GM12878 (cell line): Measurements from ENCODE around the gene NKAIN2. TPM values are rescaled to one million over a fixed set of nuclear protein-coding genes. Genes with fewer than 3 reads are reported as not detected.

Experiments
- ATAC-seq: fragments of 200-7000 bp; cut with Tn5 transposase; 3 replicates; pipeline ENCODE4 v1.9.1; 2020; ENCODE audit warnings: mild to moderate bottlenecking, moderate library complexity
- BruUV-seq: library from RNA; stranded (reverse); fragments of 400-500 nt; replicated peaks from 2 replicates; lab custom pipeline; 2021; lab: Mats Ljungman, UMichigan
- CTCF ChIA-PET: fragments of 300-600 bp; sonication (Branson Sonifier 250); formaldehyde crosslinking; extraction: SDS; loops from one replicate; lab custom pipeline; 2021; ENCODE audit warnings: inconsistent platforms; lab: Yijun Ruan, JAX
- POLR2A ChIA-PET: fragments of 350-600 bp; formaldehyde crosslinking; extraction: SDS; loops from one replicate; lab custom pipeline; 2021; ENCODE audit warnings: inconsistent platforms; lab: Charles Lee
- RAD21 ChIA-PET: fragments of 300-600 bp; sonication (Branson Sonifier 250); formaldehyde crosslinking; loops from one replicate; lab custom pipeline; 2023; ENCODE audit warnings: antibody characterized with exemption; ENCODE audit not compliant: unreplicated experiment; lab: Charles Lee
- SMC1A ChIA-PET: fragments of 300-600 bp; sonication (Branson Sonifier 250); formaldehyde crosslinking; loops from one replicate; lab custom pipeline; 2023; ENCODE audit not compliant: unreplicated experiment, uncharacterized antibody; lab: Charles Lee
- DNase-seq: peaks from one replicate; pipeline ENCODE4 v3.0.0-alpha.2; 2011; ENCODE audit warnings: low read depth, low spot score
- FAIRE-seq: peaks from 3 replicates; lab custom pipeline; 2011; peaks lifted over from hg19 to GRCh38; lab: Jason Lieb, UNC
- H2AFZ ChIP-seq: 2 replicates; pipeline ENCODE4 v1.6.0; 2011; ENCODE audit warnings: low read depth, low read length, control low read depth; ENCODE audit not compliant: control insufficient read depth
- H3K27ac ChIP-seq: 2 replicates; pipeline ENCODE4 v1.5.1; 2011; ENCODE audit warnings: control low read depth; ENCODE audit not compliant: control insufficient read depth, insufficient read depth
- H3K27me3 ChIP-seq, 2 experiments: replicated peaks in 1 of 2; 2 replicates each; pipeline versions ENCODE4 v1.6.0 to v1.6.1; 2011; ENCODE audit warnings: low read length in 1 of 2; ENCODE audit not compliant: control insufficient read depth in 2 of 2, insufficient read depth in 2 of 2
- H3K36me3 ChIP-seq, 2 experiments: 2 replicates each; pipeline ENCODE4 v1.5.1; 2011; ENCODE audit warnings: low read length in 1 of 2; ENCODE audit not compliant: control insufficient read depth in 2 of 2, insufficient read depth in 2 of 2
- H3K4me1 ChIP-seq: 2 replicates; pipeline ENCODE4 v1.6.1; 2011; ENCODE audit warnings: mild to moderate bottlenecking, low read length, moderate library complexity, mixed read lengths; ENCODE audit not compliant: control insufficient read depth, insufficient read depth
- H3K4me2 ChIP-seq: 2 replicates; pipeline ENCODE4 v1.6.0; 2011; ENCODE audit warnings: control low read depth; ENCODE audit not compliant: control insufficient read depth, insufficient read depth
- H3K4me3 ChIP-seq: fragments of 200-600 bp; sonication (generic); 2 replicates; pipeline ENCODE4 v1.5.1; 2016
- H3K79me2 ChIP-seq: 2 replicates; pipeline ENCODE4 v1.6.0; 2011; ENCODE audit warnings: low read length; ENCODE audit not compliant: control insufficient read depth, insufficient read depth
- H3K9ac ChIP-seq: 2 replicates; pipeline ENCODE4 v1.8.0; 2011; ENCODE audit warnings: low read length, control low read depth, mixed read lengths; ENCODE audit not compliant: control insufficient read depth, insufficient read depth
- H3K9me3 ChIP-seq: replicated peaks from 3 replicates; pipeline ENCODE4 v1.5.1; 2011; ENCODE audit warnings: mild to moderate bottlenecking, low read length; ENCODE audit not compliant: control insufficient read depth, insufficient read depth
- H4K20me1 ChIP-seq: 2 replicates; pipeline ENCODE4 v1.6.0; 2011; ENCODE audit not compliant: control insufficient read depth, insufficient read depth
- CHD2 ChIP-seq: IDR thresholded peaks from 2 replicates; pipeline ENCODE4 v1.6.1; 2011; ENCODE audit warnings: low read depth, low read length, improper control_type of control experiment, borderline replicate concordance
- ETV6 ChIP-seq, 2 experiments: fragments of 450-650 bp in 1 of 2; IDR thresholded peaks in 1 of 2; conservative IDR thresholded peaks in 1 of 2; 2 replicates each; pipeline ENCODE4 v1.6.1; 2014; ENCODE audit warnings: antibody characterized with exemption in 1 of 2, borderline replicate concordance in 1 of 2, low read depth in 1 of 2, mild to moderate bottlenecking in 1 of 2, moderate library complexity in 1 of 2
- FOS ChIP-seq: IDR thresholded peaks from 3 replicates; pipeline ENCODE4 v1.6.1; 2011; ENCODE audit warnings: borderline replicate concordance; ENCODE audit not compliant: insufficient read length; ENCODE audit errors: extremely low read depth
- HSF1 ChIP-seq: fragments of 150-350 bp; IDR thresholded peaks from 2 replicates; pipeline ENCODE4 v1.6.1; 2014; ENCODE audit warnings: mild to moderate bottlenecking, low read depth, low read length
- IKZF1 ChIP-seq: fragments of 450-650 bp; conservative IDR thresholded peaks from 2 replicates; pipeline ENCODE4 v1.6.1; 2017; ENCODE audit warnings: antibody characterized with exemption, mild to moderate bottlenecking
- IKZF2 ChIP-seq, 2 experiments: fragments of 450-650 bp; IDR thresholded peaks; 2 replicates each; pipeline ENCODE4 v1.6.1; 2017; ENCODE audit warnings: mild to moderate bottlenecking in 2 of 2, moderate library complexity in 2 of 2
- MEF2A ChIP-seq: IDR thresholded peaks from 2 replicates; pipeline ENCODE4 v1.6.1; 2011; ENCODE audit warnings: low read depth, mild to moderate bottlenecking, low read length, moderate library complexity; ENCODE audit not compliant: insufficient read depth
- NFIC ChIP-seq: IDR thresholded peaks from 2 replicates; pipeline ENCODE4 v1.6.1; 2012; ENCODE audit warnings: low read depth, mild to moderate bottlenecking, inconsistent platforms, low read length, moderate library complexity
- NR2C1 ChIP-seq: fragments of 450-650 bp; IDR thresholded peaks from 2 replicates; pipeline ENCODE4 v1.6.1; 2017; ENCODE audit warnings: antibody characterized with exemption, mild to moderate bottlenecking, moderate library complexity
- NRF1 ChIP-seq: conservative IDR thresholded peaks from 2 replicates; pipeline ENCODE4 v1.6.1; 2011; ENCODE audit warnings: mild to moderate bottlenecking, low read depth, low read length, improper control_type of control experiment
- SIX5 ChIP-seq: IDR thresholded peaks from 2 replicates; pipeline ENCODE4 v1.6.1; 2011; ENCODE audit warnings: mild to moderate bottlenecking, low read depth, low read length, moderate library complexity; ENCODE audit not compliant: severe bottlenecking
- SREBF2 ChIP-seq: IDR thresholded peaks from 2 replicates; pipeline ENCODE4 v1.6.1; 2012; ENCODE audit warnings: mild to moderate bottlenecking, low read length
- SRF ChIP-seq, 2 experiments: IDR thresholded peaks; 2 replicates each; pipeline ENCODE4 v1.6.1; 2011; ENCODE audit warnings: low read depth in 2 of 2, low read length in 2 of 2, mild to moderate bottlenecking in 1 of 2, moderate library complexity in 1 of 2
- STAT1 ChIP-seq: fragments of 450-650 bp; conservative IDR thresholded peaks from 2 replicates; pipeline ENCODE4 v1.6.1; 2014; ENCODE audit warnings: antibody characterized with exemption, mild to moderate bottlenecking
- TBL1XR1 ChIP-seq: IDR thresholded peaks from 2 replicates; pipeline ENCODE4 v1.6.1; 2012; ENCODE audit warnings: low read depth, low read length, improper control_type of control experiment
- WRNIP1 ChIP-seq: IDR thresholded peaks from 2 replicates; pipeline ENCODE4 v1.6.1; 2011; ENCODE audit warnings: low read depth, low read length, improper control_type of control experiment, borderline replicate concordance
- YBX1 ChIP-seq: fragments of 450-650 bp; IDR thresholded peaks from 2 replicates; pipeline ENCODE4 v1.6.1; 2016; ENCODE audit warnings: antibody characterized with exemption
- YY1 ChIP-seq: IDR thresholded peaks from 2 replicates; pipeline ENCODE4 v1.6.1; 2011; ENCODE audit warnings: low read depth, mild to moderate bottlenecking, low read length
- ZNF592 ChIP-seq: fragments of 450-650 bp; IDR thresholded peaks from 2 replicates; pipeline ENCODE4 v1.6.1; 2017; ENCODE audit warnings: mild to moderate bottlenecking, moderate library complexity
- ZSCAN29 ChIP-seq: fragments of 450-650 bp; IDR thresholded peaks from 2 replicates; pipeline ENCODE4 v1.6.1; 2017; ENCODE audit warnings: mild to moderate bottlenecking, moderate library complexity
- WGBS: methylation state at CpG from one replicate; pipeline ENCODE4 v1.1.6; 2016; ENCODE audit warnings: low lambda C conversion rate; ENCODE audit not compliant: insufficient replicate concordance, insufficient coverage; ENCODE audit errors: missing lambda C conversion rate; 5-methylcytosine and 5-hydroxymethylcytosine counted together
- in situ Hi-C: fragments of 300-500 bp; cut with MboI; formaldehyde crosslinking; loops from 9 replicates; pipeline ENCODE4 v1.14.3; 2018; ENCODE audit warnings: mixed read lengths
- intact Hi-C: fragments of 100-400 bp; cut with micrococcal nuclease; formaldehyde crosslinking; loops from one replicate; pipeline ENCODE4 v1.14.2; 2022; ENCODE audit not compliant: unreplicated experiment
- polyA plus RNA-seq, 11 experiments: library from polyadenylated mRNA; depleted of rRNA in 4 of 11; unstranded in 6 of 11; stranded (reverse) in 5 of 11; fragments of >200 nt; fragmentation: Nextera tagmentation in 4 of 11; fragmentation: Illumina TruSeq in 1 of 11; extraction: Ambion mirVana in 4 of 11; extraction: Trizol in 1 of 11; gene quantifications; 1 replicate in 1 of 11; 2 replicates in 10 of 11; pipeline versions ENCODE4 v1.2.1 to v1.2.3, GENCODE V29; 2011 to 2016; ENCODE audit warnings: inconsistent platforms in 2 of 11, missing spikeins in 2 of 11, low read depth in 1 of 11
- total RNA-seq, 4 experiments: library from RNA; depleted of rRNA in 3 of 4; stranded (reverse); fragments of >200 nt in 3 of 4; fragmentation: Illumina TruSeq in 1 of 4; extraction: Trizol in 1 of 4; gene quantifications; 2 replicates each; pipeline versions ENCODE4 v1.2.1 to v1.2.3, GENCODE V29; 2013 to 2021

NKAIN2 gene
- total and polyA plus RNA-seq, 10 of the 15 experiments (the other 5 are each of a cell fraction or from before 2014, with no cell fraction given): not detected

- no peak for FAIRE-seq
- ATAC-seq: no peak
- RAD21 ChIA-PET: no interaction called here
- Histone ChIP-seq H3K4me2 (no peak overlapping the region), H3K9ac (no peak overlapping the region), H3K27me3 (no peaks in the 10 kb centered on the region), H3K4me1 (no peaks in the 10 kb centered on the region), H3K36me3 (no peaks in the 10 kb centered on the region), H3K79me2 (no peaks in the 10 kb centered on the region), H3K9me3 (no peaks in the 10 kb centered on the region), H3K27ac (no peak overlapping the region), H2AFZ (no peak overlapping the region), H4K20me1 (no peaks in the 10 kb centered on the region), H3K4me3 (no peak overlapping the region)
- DNase-seq: no peak
- SMC1A ChIA-PET: no interaction called here
- no TSS peak for BruUV-seq
- 0% methylated on average over 1 of the region's 1 CpG for WGBS
- POLR2A ChIA-PET: no interaction called here
- intact Hi-C loops (no loop called here), in situ Hi-C loops (no loop called here)
- CTCF ChIA-PET: no interaction called here
- no peak for TF ChIP-seq WRNIP1
- no peak for TF ChIP-seq SRF (IDR thresholded peaks at IDR 0.05; ENCODE audit: low read depth in 2 of 2, low read length in 2 of 2)
- TF ChIP-seq FOS: no peak
- no peak for TF ChIP-seq ETV6 (conservative IDR thresholded peaks at IDR 0.05 in 1 of 2, IDR thresholded peaks at IDR 0.05 in 1 of 2; ENCODE audit: borderline replicate concordance in 1 of 2, low read depth in 1 of 2)
- no peak for TF ChIP-seq NR2C1
- no peak for TF ChIP-seq ZSCAN29
- no peak for TF ChIP-seq ZNF592
- TF ChIP-seq SIX5: no peak
- no peak for TF ChIP-seq HSF1
- TF ChIP-seq YBX1: no peak
- no peak for TF ChIP-seq TBL1XR1
- TF ChIP-seq NRF1: no peak
- TF ChIP-seq IKZF2 (IDR thresholded peaks at IDR 0.05): no peak
- no peak for TF ChIP-seq MEF2A
- TF ChIP-seq NFIC: no peak
- no peak for TF ChIP-seq IKZF1
- no peak for TF ChIP-seq CHD2
- no peak for TF ChIP-seq STAT1
- no peak for TF ChIP-seq YY1
- no peak for TF ChIP-seq SREBF2
These were observed 526.5 kb downstream of the NKAIN2 start for GRCh38 chr6:124330197-124330596.
